Upper lobe of left lung (tissue), 6 donors: Measurements from ENCODE around the gene CACNA2D1. TPM values are rescaled to one million over a fixed set of nuclear protein-coding genes. Genes with fewer than 3 reads are reported as not detected.

Experiments
- ATAC-seq, 2 donors: fragments of 200-7000 bp; cut with Tn5 transposase; one replicate each; pipeline ENCODE4 v1.9.1; 2022; ENCODE audit warnings: mild to moderate bottlenecking in 2 of 2, moderate library complexity in 2 of 2; ENCODE audit not compliant: low FRiP score in 2 of 2
- DNase-seq, 2 donors: peaks; one replicate each; pipeline ENCODE4 v3.0.0-alpha.2; 2019 to 2020
- H3K27ac ChIP-seq, 4 donors: fragments of 200-600 bp; sonication (generic); one replicate each; pipeline ENCODE4 v1.5.1; 2016 to 2019
- H3K27me3 ChIP-seq, 4 donors: fragments of 200-600 bp; sonication (generic); one replicate each; pipeline ENCODE4 v1.5.1; 2017 to 2019
- H3K36me3 ChIP-seq, 4 donors: fragments of 200-600 bp; sonication (generic); one replicate each; pipeline ENCODE4 v1.5.1; 2016 to 2019
- H3K4me1 ChIP-seq, 4 donors: fragments of 200-600 bp; sonication (generic); one replicate each; pipeline ENCODE4 v1.5.1; 2018 to 2019
- H3K4me3 ChIP-seq, 4 donors: fragments of 200-600 bp; sonication (generic); one replicate each; pipeline ENCODE4 v1.5.1; 2017 to 2019; ENCODE audit warnings: mild to moderate bottlenecking in 2 of 4, moderate library complexity in 1 of 4
- H3K9me3 ChIP-seq, 4 donors: fragments of 200-600 bp; sonication (generic); one replicate each; pipeline ENCODE4 v1.5.1; 2018 to 2019
- EP300 ChIP-seq, 4 donors: sonication (generic); formaldehyde crosslinking; IDR thresholded peaks; one replicate each; pipeline ENCODE4 v1.5.1; 2017; ENCODE audit warnings: antibody characterized with exemption in 4 of 4, control low read depth in 2 of 4
- POLR2A ChIP-seq, 4 donors: fragments of 450-650 bp; IDR thresholded peaks; one replicate each; pipeline ENCODE4 v1.5.1; 2016 to 2017; ENCODE audit warnings: antibody characterized with exemption in 4 of 4, mild to moderate bottlenecking in 2 of 4
- POLR2AphosphoS5 ChIP-seq, 2 donors: sonication (generic); formaldehyde crosslinking; IDR thresholded peaks; one replicate each; pipeline ENCODE4 v1.5.1; 2017; ENCODE audit warnings: antibody characterized with exemption in 2 of 2
- WGBS, 2 donors: methylation state at CpG; one replicate each; pipeline ENCODE4 v1.1.5; 2017 to 2018; 5-methylcytosine and 5-hydroxymethylcytosine counted together
- total RNA-seq, 6 donors: library from RNA; depleted of rRNA in 4 of 6; stranded (reverse); fragments of >200 nt in 4 of 6; gene quantifications; one replicate each; pipeline versions ENCODE4 v1.1.0 to v1.2.1, GENCODE V29; 2016 to 2021
- TF ChIP-seq, protein P1 (sequence below), 6 experiments: fragments of 450-650 bp in 4 of 6; fragments of 200-600 bp in 2 of 6; sonication (generic) in 2 of 6; IDR thresholded peaks; one replicate each; pipeline ENCODE4 v1.5.1; 2016 to 2019; ENCODE audit warnings: antibody characterized with exemption in 6 of 6
- donor health status: DM: no; HTN: no; CAD: no; lungs with moderate emphysema.
- donor health status: DM: no; HTN: yes; CAD: no; lungs with severe emphysema.

Gene CACNA2D1
- total RNA-seq, 6 donors from 2014 or later: 6.7 to 85.9 (median 9.6) TPM

DNA sequence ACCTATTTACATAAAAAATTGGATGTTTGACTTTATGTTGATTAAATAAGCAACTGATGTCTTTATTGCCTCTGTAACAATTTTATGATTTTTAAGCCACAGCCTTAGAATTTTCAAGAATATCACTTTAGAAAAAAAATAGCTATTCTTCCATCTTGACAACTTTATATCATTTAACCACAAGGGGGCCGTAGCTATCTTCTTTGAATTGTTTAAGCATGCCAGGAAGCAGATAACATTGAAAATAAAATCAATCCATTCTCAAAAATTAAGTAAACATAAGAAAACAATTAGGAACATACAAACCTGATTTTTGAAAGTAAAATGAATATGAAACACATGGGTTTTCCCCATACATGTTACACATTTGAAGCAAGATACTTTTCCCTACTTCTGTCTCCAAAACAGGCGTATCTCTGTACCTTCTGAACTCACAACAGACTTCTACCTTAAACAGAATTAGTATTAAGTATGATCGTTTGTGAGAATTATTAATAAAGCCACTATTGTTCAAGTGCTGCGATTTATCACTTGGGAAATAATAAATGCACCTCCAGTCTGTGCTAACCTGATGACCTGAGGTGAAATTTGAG lies 209.0 kb downstream of the CACNA2D1 start:
- Histone ChIP-seq H3K36me3 (no peaks in the 10 kb centered on the region), H3K27ac (no peak overlapping the region), H3K4me3 (no peak overlapping the region), H3K4me1 (no peaks in the 10 kb centered on the region), H3K9me3 (no peaks in the 10 kb centered on the region), H3K27me3 (no peaks in the 10 kb centered on the region)
- DNase-seq: no peak
- ATAC-seq: no peak
- 47 to 51% methylated on average over 4 of the region's 4 CpGs for WGBS, 2 donors
- TF ChIP-seq EP300 (IDR thresholded peaks at IDR 0.05) (no peak), POLR2AphosphoS5 (IDR thresholded peaks at IDR 0.05) (no peak), POLR2A (IDR thresholded peaks at IDR 0.05) (no peak)
- TF ChIP-seq, protein P1, sequence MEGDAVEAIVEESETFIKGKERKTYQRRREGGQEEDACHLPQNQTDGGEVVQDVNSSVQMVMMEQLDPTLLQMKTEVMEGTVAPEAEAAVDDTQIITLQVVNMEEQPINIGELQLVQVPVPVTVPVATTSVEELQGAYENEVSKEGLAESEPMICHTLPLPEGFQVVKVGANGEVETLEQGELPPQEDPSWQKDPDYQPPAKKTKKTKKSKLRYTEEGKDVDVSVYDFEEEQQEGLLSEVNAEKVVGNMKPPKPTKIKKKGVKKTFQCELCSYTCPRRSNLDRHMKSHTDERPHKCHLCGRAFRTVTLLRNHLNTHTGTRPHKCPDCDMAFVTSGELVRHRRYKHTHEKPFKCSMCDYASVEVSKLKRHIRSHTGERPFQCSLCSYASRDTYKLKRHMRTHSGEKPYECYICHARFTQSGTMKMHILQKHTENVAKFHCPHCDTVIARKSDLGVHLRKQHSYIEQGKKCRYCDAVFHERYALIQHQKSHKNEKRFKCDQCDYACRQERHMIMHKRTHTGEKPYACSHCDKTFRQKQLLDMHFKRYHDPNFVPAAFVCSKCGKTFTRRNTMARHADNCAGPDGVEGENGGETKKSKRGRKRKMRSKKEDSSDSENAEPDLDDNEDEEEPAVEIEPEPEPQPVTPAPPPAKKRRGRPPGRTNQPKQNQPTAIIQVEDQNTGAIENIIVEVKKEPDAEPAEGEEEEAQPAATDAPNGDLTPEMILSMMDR (IDR thresholded peaks at IDR 0.05): peak in 5 of 6 experiments; percentile 24 to 44 (median 35)

DNA sequence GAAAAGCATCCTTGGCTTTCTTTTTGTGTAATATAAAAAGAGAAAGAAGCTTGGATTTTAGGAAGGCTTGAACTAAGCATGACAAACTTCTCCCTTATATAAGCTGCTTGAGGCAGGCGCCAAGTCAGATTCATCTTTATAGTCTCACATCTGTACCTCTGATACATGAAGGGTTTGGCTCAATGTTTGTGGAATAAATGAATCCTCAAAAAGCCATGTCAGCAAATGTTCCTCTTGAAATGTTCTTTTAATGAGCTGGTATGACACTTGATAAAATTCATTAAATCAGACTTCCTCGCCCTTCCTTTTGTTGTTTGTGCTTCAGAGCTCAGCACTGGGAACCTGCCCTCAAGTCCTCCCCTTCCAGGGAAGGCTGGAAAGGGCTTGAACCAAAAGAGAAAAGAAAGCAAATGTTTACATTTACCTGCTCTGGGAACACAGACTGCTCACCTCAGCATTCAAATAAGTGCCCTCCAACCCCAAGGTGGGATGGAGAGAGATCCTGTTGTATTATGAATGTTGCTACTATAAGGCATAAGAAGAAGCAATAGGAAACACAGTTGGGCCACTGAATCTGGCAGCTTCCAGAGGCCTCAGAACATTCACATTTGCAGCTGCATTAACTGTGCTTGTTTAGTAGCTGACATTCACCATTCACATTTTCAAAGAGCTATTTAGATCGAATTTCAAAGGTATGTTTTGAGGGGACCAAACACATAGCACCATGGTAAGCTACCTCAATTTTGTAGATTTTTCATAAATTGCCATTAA lies 212.6 kb downstream of the CACNA2D1 start:
- Histone ChIP-seq H3K36me3 (no peaks in the 10 kb centered on the region), H3K4me3 (no peak overlapping the region), H3K4me1 (no peaks in the 10 kb centered on the region), H3K27ac (no peak overlapping the region), H3K27me3 (no peaks in the 10 kb centered on the region), H3K9me3 (no peaks in the 10 kb centered on the region)
- TF ChIP-seq POLR2AphosphoS5 (IDR thresholded peaks at IDR 0.05) (no peak), POLR2A (IDR thresholded peaks at IDR 0.05) (no peak), EP300 (IDR thresholded peaks at IDR 0.05) (no peak)
- DNase-seq: no peak
- ATAC-seq: no peak
- 71 to 78% methylated on average over 3 of the region's 3 CpGs for WGBS, 2 donors

DNA sequence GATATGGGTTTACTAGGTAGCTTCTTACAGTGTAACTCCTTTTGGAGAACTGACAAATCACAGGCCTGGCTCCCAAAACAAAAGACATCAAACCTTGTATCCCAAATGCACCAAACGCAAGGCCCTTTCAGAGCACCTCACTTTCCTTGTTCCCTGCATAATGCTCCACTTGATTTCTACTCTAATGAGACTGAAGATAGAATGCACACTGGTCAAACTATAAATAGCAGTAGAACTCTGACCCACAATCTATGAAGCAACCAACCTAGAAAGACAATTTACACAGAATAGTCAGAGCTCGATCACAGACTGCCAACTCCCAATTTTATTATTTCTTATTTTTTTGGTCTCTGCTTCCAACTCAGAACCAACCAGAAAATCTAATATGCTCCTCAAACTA lies 214.4 kb downstream of the CACNA2D1 start:
- Histone ChIP-seq H3K9me3 (no peaks in the 10 kb centered on the region), H3K4me3 (no peak overlapping the region), H3K4me1 (no peaks in the 10 kb centered on the region), H3K27ac (no peak overlapping the region), H3K27me3 (no peaks in the 10 kb centered on the region), H3K36me3 (no peaks in the 10 kb centered on the region)
- no peak for ATAC-seq
- DNase-seq: no peak
- TF ChIP-seq POLR2AphosphoS5 (IDR thresholded peaks at IDR 0.05) (no peak), EP300 (IDR thresholded peaks at IDR 0.05) (no peak), POLR2A (IDR thresholded peaks at IDR 0.05) (no peak)
- TF ChIP-seq, protein P1 (IDR thresholded peaks at IDR 0.05): no peak
- 85 to 91% methylated on average over 2 of the region's 2 CpGs for WGBS, 2 donors

DNA sequence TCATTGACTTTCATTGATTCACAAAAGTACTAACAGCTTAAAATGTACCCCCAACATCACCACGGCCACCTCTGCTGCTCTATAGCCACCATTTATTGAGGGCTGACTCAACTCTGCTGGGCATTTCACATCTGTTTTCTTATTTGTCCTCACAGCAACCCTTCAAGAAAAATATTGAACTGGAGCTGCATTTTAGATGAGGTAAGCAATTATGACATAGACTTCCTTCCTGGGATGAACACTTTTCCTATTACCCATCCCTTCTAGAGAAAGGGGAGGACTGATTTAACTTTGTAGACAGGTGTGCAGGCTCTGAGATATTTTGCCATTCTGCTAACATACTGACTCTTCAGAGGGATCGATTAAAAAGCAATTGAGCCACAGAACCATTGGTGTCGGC lies 217.4 kb downstream of the CACNA2D1 start:
- Histone ChIP-seq H3K27me3 (no peaks in the 10 kb centered on the region), H3K4me1 (no peaks in the 10 kb centered on the region), H3K36me3 (no peaks in the 10 kb centered on the region), H3K9me3 (no peaks in the 10 kb centered on the region), H3K27ac (no peak overlapping the region), H3K4me3 (no peak overlapping the region)
- ATAC-seq (no peak), DNase-seq (no peak)
- TF ChIP-seq, protein P1 (IDR thresholded peaks at IDR 0.05): no peak
- no peak for TF ChIP-seq EP300 (IDR thresholded peaks at IDR 0.05)
- no peak for TF ChIP-seq POLR2AphosphoS5 (IDR thresholded peaks at IDR 0.05)
- TF ChIP-seq POLR2A (IDR thresholded peaks at IDR 0.05): no peak
- WGBS, 2 donors: 89 to 90% methylated on average over 3 of the region's 3 CpGs

DNA sequence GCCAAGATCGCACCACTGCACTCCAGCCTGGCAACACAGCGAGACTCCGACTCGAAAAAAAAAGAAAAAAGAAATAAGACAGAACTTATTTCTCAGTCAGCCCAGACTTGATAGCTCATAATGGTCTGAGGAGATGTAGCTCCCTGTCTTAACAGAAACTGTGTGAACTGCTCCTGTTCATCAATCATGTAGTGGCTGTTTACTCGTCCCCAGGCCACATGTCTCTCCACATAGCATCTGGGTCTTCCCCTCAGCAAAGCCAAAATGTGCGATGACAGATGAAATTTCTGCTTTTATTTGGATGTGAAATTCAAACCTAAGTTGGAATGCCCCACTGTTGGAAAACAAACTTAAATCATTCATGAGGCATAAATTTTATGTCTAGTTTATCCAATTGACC lies 219.0 kb downstream of the CACNA2D1 start:
- DNase-seq (no peak), ATAC-seq (no peak)
- no peaks in the 10 kb centered on the region for H3K4me1 ChIP-seq
- H3K27ac ChIP-seq: no peak overlapping the region
- H3K9me3 ChIP-seq: no peaks in the 10 kb centered on the region
- no peaks in the 10 kb centered on the region for H3K36me3 ChIP-seq
- 83 to 90% methylated on average over 6 of the region's 6 CpGs for WGBS, 2 donors
- H3K4me3 ChIP-seq: no peak overlapping the region
- H3K27me3 ChIP-seq: no peaks in the 10 kb centered on the region
- TF ChIP-seq, protein P1 (IDR thresholded peaks at IDR 0.05): no peak
- no peak for TF ChIP-seq EP300 (IDR thresholded peaks at IDR 0.05)
- TF ChIP-seq POLR2AphosphoS5 (IDR thresholded peaks at IDR 0.05): no peak
- TF ChIP-seq POLR2A (IDR thresholded peaks at IDR 0.05): no peak
